ENCODE data around the gene HOXA13. TPM values are rescaled to one million over a fixed set of nuclear protein-coding genes. Genes with fewer than 3 reads are reported as not detected.

The HOXA13 gene
- total and polyA plus RNA-seq, 8 donors, result 29.0 TPM; not detected in 7

GRCh38 chr7:27177795-27178320, 22.0 kb downstream of the HOXA13 start:
- TF ChIP-seq POLR2AphosphoS5 (IDR thresholded peaks at IDR 0.05), result no peak
- no peak for TF ChIP-seq CTCF (IDR thresholded peaks at IDR 0.05)
- no peak for TF ChIP-seq POLR2A (IDR thresholded peaks at IDR 0.05)
- no peak for TF ChIP-seq EP300 (IDR thresholded peaks at IDR 0.05)
- DNase-seq, result no peak
- Histone ChIP-seq H3K9me3 (peaks cover 0 to 9% (median 0%) of the 10 kb centered on the region in 4 donors), H3K36me3 (no peaks in the 10 kb centered on the region), H3K4me3 (no peak overlapping the region), H3K27ac (no peak overlapping the region), H3K27me3 (peaks cover 50 to 100% (median 93%) of the 10 kb centered on the region in 3 donors), H3K4me1 (peaks cover 24 to 31% (median 28%) of the 10 kb centered on the region in 4 donors)
- intact Hi-C loops (cut with DNase I; ENCODE audit: low total_unique reads), result loop anchor here (10.0 kb wide), 1 partner anchor 1303 kb away; no protein-coding TSS in a partner anchor
- 70 to 79% (median 76%) methylated on average over 5 of the region's 5 CpGs for WGBS, 5 donors

GRCh38 chr7:27176962-27177794, 22.7 kb downstream of the HOXA13 start:
- WGBS, 5 donors, result 66 to 82% (median 75%) methylated on average over 18 to 22 of the region's 22 CpGs
- TF ChIP-seq POLR2A (IDR thresholded peaks at IDR 0.05), result no peak
- TF ChIP-seq EP300 (IDR thresholded peaks at IDR 0.05), result no peak
- TF ChIP-seq CTCF (IDR thresholded peaks at IDR 0.05), result no peak
- no peak for TF ChIP-seq POLR2AphosphoS5 (IDR thresholded peaks at IDR 0.05)
- Histone ChIP-seq H3K36me3 (no peaks in the 10 kb centered on the region), H3K9me3 (peaks cover 0 to 9% (median 0%) of the 10 kb centered on the region in 4 donors), H3K27me3 (peaks cover 53 to 100% (median 93%) of the 10 kb centered on the region in 3 donors), H3K4me1 (peaks cover 27 to 37% (median 34%) of the 10 kb centered on the region in 4 donors), H3K27ac (no peak overlapping the region), H3K4me3 (no peak overlapping the region)
- intact Hi-C loops (cut with DNase I; ENCODE audit: low total_unique reads), result loop anchor here (10.0 kb wide), 1 partner anchor 1302 kb away; no protein-coding TSS in a partner anchor
- DNase-seq, result no peak

- WGBS, 5 donors, result 71 to 77% (median 76%) methylated on average over 3 of the region's 3 CpGs
- no peak for TF ChIP-seq POLR2AphosphoS5 (IDR thresholded peaks at IDR 0.05)
- no peak for TF ChIP-seq EP300 (IDR thresholded peaks at IDR 0.05)
- TF ChIP-seq POLR2A (IDR thresholded peaks at IDR 0.05), result no peak
- no peak for TF ChIP-seq CTCF (IDR thresholded peaks at IDR 0.05)
- Histone ChIP-seq H3K36me3 (no peaks in the 10 kb centered on the region), H3K27me3 (peaks cover 56 to 100% (median 93%) of the 10 kb centered on the region in 3 donors), H3K27ac (no peak overlapping the region), H3K9me3 (peaks cover 0 to 9% (median 0%) of the 10 kb centered on the region in 4 donors), H3K4me1 (peaks cover 27 to 44% (median 40%) of the 10 kb centered on the region in 4 donors), H3K4me3 (no peak overlapping the region)
- DNase-seq, result no peak
- intact Hi-C loops (cut with DNase I; ENCODE audit: low total_unique reads), result loop anchor here (10.0 kb wide), 1 partner anchor 1302 kb away; no protein-coding TSS in a partner anchor
Observed at GRCh38 chr7:27176524-27176845, 23.4 kb downstream of the HOXA13 start.

GRCh38 chr7:27175626-27176523, 24.0 kb downstream of the HOXA13 start:
- 34 to 63% (median 38%) methylated on average over 38 to 40 of the region's 40 CpGs for WGBS, 5 donors

More at GRCh38 chr7:27175626-27176523, 24.0 kb downstream of the HOXA13 start:
- Histone ChIP-seq H3K27ac (no peak overlapping the region), H3K9me3 (peaks cover 0 to 9% (median 0%) of the 10 kb centered on the region in 4 donors), H3K27me3 (peaks cover 55 to 100% (median 98%) of the 10 kb centered on the region in 3 donors), H3K4me3 (no peak overlapping the region), H3K4me1 (peaks cover 27 to 45% (median 40%) of the 10 kb centered on the region in 4 donors), H3K36me3 (no peaks in the 10 kb centered on the region)
- DNase-seq, result no peak
- intact Hi-C loops (cut with DNase I; ENCODE audit: low total_unique reads), result loop anchor here (10.0 kb wide), 1 partner anchor 1301 kb away; no protein-coding TSS in a partner anchor
- TF ChIP-seq POLR2AphosphoS5 (IDR thresholded peaks at IDR 0.05), result no peak
- TF ChIP-seq EP300 (IDR thresholded peaks at IDR 0.05), result no peak
- TF ChIP-seq POLR2A (IDR thresholded peaks at IDR 0.05), result no peak
- TF ChIP-seq CTCF (IDR thresholded peaks at IDR 0.05), result no peak

All from stomach (tissue), 9 donors.